HG03108 (cell line): ENCODE measurements around the gene GNAI2.

ENCODE experiments used
- ATAC-seq: cut with Tn5 transposase; IDR thresholded peaks from one replicate; pipeline ENCODE4 v1.9.1; 2021; ENCODE audit warnings: moderate library complexity; ENCODE audit not compliant: unreplicated experiment

The GNAI2 gene

GRCh38 chr3:50235716-50236483 lies at the start of gene GNAI2:
Gene GNAI2, plus strand, starts transcription at chr3:50236204. Its CDS starts 132 bp downstream, at chr3:50236336.
- ATAC-seq = peak; percentile 89

GRCh38 chr3:50187750-50188149 lies 48.3 kb upstream of the GNAI2 start:
- no peak for ATAC-seq

- no peak for ATAC-seq
Observed at GRCh38 chr3:50189274-50189673, 46.7 kb upstream of the GNAI2 start.

GRCh38 chr3:50189989-50190388 lies 46.0 kb upstream of the GNAI2 start:
- no peak for ATAC-seq

GRCh38 chr3:50190936-50191660 lies 44.9 kb upstream of the GNAI2 start, which contains the start of gene GNAT1:
Gene GNAT1, plus strand, starts transcription at chr3:50191610. Its CDS starts 116 bp downstream, at chr3:50191726.
- no peak for ATAC-seq

GRCh38 chr3:50192124-50192523 lies 43.9 kb upstream of the GNAI2 start:
- no peak for ATAC-seq

GRCh38 chr3:50192689-50193141 lies 43.3 kb upstream of the GNAI2 start:
- no peak for ATAC-seq

GRCh38 chr3:50193286-50193685 lies 42.7 kb upstream of the GNAI2 start:
- no peak for ATAC-seq

GRCh38 chr3:50193746-50194127 lies 42.3 kb upstream of the GNAI2 start:
- no peak for ATAC-seq

- no peak for ATAC-seq
Observed at GRCh38 chr3:50194128-50194902, 41.7 kb upstream of the GNAI2 start.

GRCh38 chr3:50194903-50195500 lies 41.0 kb upstream of the GNAI2 start:
- no peak for ATAC-seq

GRCh38 chr3:50195501-50196252 lies 40.3 kb upstream of the GNAI2 start:
- no peak for ATAC-seq

- no peak for ATAC-seq
Observed at GRCh38 chr3:50196253-50196801, 39.7 kb upstream of the GNAI2 start.

GRCh38 chr3:50201573-50202315 lies 34.3 kb upstream of the GNAI2 start:
- ATAC-seq = no peak

- no peak for ATAC-seq
Observed at GRCh38 chr3:50202353-50203112, 33.5 kb upstream of the GNAI2 start.

GRCh38 chr3:50203113-50203808 lies 32.7 kb upstream of the GNAI2 start:
- no peak for ATAC-seq

- no peak for ATAC-seq
Observed at GRCh38 chr3:50203809-50204803, 31.9 kb upstream of the GNAI2 start.
